ENCODE results near the gene LHPP.

The LHPP gene

GRCh38 chr10:124496620-124497019, 35.0 kb downstream of the LHPP start:
- no peak overlapping the region for H3K4ac ChIP-seq (ENCODE audit: low read depth in 1 of 2, low read length in 2 of 2)
- WGBS = 91% methylated on average over 24 of the region's 24 CpGs
- H3K79me1 ChIP-seq (replicated peaks; ENCODE audit: low read length, poor library complexity, severe bottlenecking) = no peaks in the 10 kb centered on the region

DNA sequence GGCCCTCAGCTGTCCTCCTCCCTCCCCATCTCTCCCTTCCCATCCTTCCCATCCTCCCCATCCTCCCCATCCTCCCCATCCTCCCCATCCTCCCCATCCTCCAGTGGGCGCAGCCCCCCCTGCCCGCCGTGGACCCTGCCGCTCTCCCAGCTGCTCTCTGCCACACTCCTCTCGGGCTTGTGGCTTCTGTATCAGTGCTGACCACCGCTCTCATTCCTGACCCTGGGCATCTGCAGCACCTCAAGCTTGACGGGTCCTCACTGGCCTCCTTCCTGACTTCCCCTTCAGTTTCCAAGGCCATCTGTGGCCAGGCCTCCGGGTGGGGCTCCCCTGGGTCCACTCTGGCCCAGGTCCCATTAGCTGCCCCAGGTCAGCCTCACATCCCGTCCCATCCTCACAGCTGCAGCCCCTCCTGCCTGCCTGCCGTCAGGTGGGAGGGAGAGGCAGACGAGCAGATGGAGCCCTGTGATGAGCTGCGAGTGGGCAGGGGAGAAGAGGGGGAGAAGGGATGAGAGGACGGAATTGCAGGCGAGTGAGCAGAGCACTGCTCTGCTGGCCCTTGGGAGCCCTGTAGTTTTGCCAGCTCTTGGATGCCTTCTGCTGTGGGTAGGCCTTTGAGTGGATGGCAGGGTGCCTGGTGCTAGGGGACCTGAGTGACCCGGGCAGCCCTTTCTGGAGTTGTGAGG, 35.7 kb downstream of the LHPP start:
- Histone ChIP-seq H3K79me1 (replicated peaks; ENCODE audit: low read length, poor library complexity, severe bottlenecking) (no peaks in the 10 kb centered on the region), H3K9me3 (ENCODE audit: control insufficient read depth, low read length) (peaks cover 6% of the 10 kb centered on the region), H2AFZ (ENCODE audit: low read depth, low read length) (no peak overlapping the region), H2BK5ac (ENCODE audit: low read depth, low read length, poor library complexity, severe bottlenecking) (no peak overlapping the region), H3K4me2 (ENCODE audit: low read length, poor library complexity, severe bottlenecking) (no peak overlapping the region), H2BK15ac (ENCODE audit: low read depth, poor library complexity, severe bottlenecking) (no peak overlapping the region), H2AK5ac (ENCODE audit: low read length, severe bottlenecking) (no peak overlapping the region), H3K23ac (ENCODE audit: low read length in 2 of 2) (no peak overlapping the region), H3K9ac (ENCODE audit: low read length) (no peak overlapping the region), H4K8ac (ENCODE audit: low read length) (no peak overlapping the region), H3K18ac (ENCODE audit: low read depth in 1 of 2, low read length in 2 of 2) (no peak overlapping the region), H3K4me1 (ENCODE audit: control insufficient read depth, insufficient read depth, low read depth, low read length) (peaks cover 10% of the 10 kb centered on the region), H2BK120ac (ENCODE audit: low read depth, low read length) (no peak overlapping the region), H3K27me3 (ENCODE audit: control insufficient read depth in 1 of 2, insufficient read depth in 1 of 2, low read length in 2 of 2) (no peaks in the 10 kb centered on the region), H3K4ac (ENCODE audit: low read depth in 1 of 2, low read length in 2 of 2) (no peak overlapping the region), H3K4me3 (ENCODE audit: insufficient read depth in 1 of 2, low read depth in 1 of 2, low read length in 2 of 2) (no peak overlapping the region), H3K14ac (ENCODE audit: low read length in 2 of 2) (no peak overlapping the region), H4K91ac (ENCODE audit: low read length) (no peak overlapping the region), H3K36me3 (ENCODE audit: control insufficient read depth in 1 of 2, insufficient read depth in 2 of 2, low read depth in 1 of 2, low read length in 2 of 2) (peaks cover 8 to 27% of the 10 kb centered on the region in 2 experiments), H3K27ac (ENCODE audit: low read length, poor library complexity, severe bottlenecking) (no peak overlapping the region), H2BK12ac (ENCODE audit: low read length in 2 of 2) (no peak overlapping the region)
- 78% methylated on average over 15 of the region's 15 CpGs for WGBS
- no peak for DNase-seq

More at GRCh38 chr10:124496620-124497019, 35.0 kb downstream of the LHPP start:
- no peak for DNase-seq
- Histone ChIP-seq H2AFZ (ENCODE audit: low read depth, low read length) (no peak overlapping the region), H2BK15ac (ENCODE audit: low read depth, poor library complexity, severe bottlenecking) (no peak overlapping the region), H3K4me1 (ENCODE audit: control insufficient read depth, insufficient read depth, low read depth, low read length) (peaks cover 10% of the 10 kb centered on the region), H3K23ac (ENCODE audit: low read length in 2 of 2) (no peak overlapping the region), H3K4me2 (ENCODE audit: low read length, poor library complexity, severe bottlenecking) (no peak overlapping the region), H2BK12ac (ENCODE audit: low read length in 2 of 2) (no peak overlapping the region), H3K9me3 (ENCODE audit: control insufficient read depth, low read length) (peaks cover 6% of the 10 kb centered on the region), H3K9ac (ENCODE audit: low read length) (no peak overlapping the region), H2BK120ac (ENCODE audit: low read depth, low read length) (no peak overlapping the region), H3K18ac (ENCODE audit: low read depth in 1 of 2, low read length in 2 of 2) (no peak overlapping the region), H3K14ac (ENCODE audit: low read length in 2 of 2) (peak overlapping the region in 1 of 2 experiments; percentile 5), H4K91ac (ENCODE audit: low read length) (no peak overlapping the region), H4K8ac (ENCODE audit: low read length) (no peak overlapping the region), H3K4me3 (ENCODE audit: insufficient read depth in 1 of 2, low read depth in 1 of 2, low read length in 2 of 2) (no peak overlapping the region), H2AK5ac (ENCODE audit: low read length, severe bottlenecking) (no peak overlapping the region), H3K36me3 (ENCODE audit: control insufficient read depth in 1 of 2, insufficient read depth in 2 of 2, low read depth in 1 of 2, low read length in 2 of 2) (peaks cover 8 to 27% of the 10 kb centered on the region in 2 experiments), H2BK5ac (ENCODE audit: low read depth, low read length, poor library complexity, severe bottlenecking) (no peak overlapping the region), H3K27ac (ENCODE audit: low read length, poor library complexity, severe bottlenecking) (no peak overlapping the region), H3K27me3 (ENCODE audit: control insufficient read depth in 1 of 2, insufficient read depth in 1 of 2, low read length in 2 of 2) (no peaks in the 10 kb centered on the region)

DNA sequence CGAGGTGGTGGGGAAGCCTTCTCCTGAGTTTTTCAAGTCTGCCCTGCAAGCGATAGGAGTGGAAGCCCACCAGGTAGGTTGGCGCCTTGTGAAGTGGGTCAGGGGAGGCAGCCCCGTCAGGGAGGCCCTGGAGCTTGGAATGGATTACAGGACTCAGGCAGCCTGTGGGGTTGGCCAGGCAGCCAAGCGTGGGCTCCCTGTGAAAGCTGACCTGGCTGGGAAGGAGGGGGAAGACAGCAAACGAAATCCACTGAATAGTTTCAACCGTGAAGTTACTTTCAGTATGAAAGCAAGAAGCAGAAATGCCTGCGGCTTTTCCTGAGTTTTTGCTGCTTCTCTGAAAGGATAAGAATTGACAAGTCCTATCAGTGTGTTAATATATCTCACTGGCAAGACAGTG, 36.4 kb downstream of the LHPP start:
- Histone ChIP-seq H3K9me3 (ENCODE audit: control insufficient read depth, low read length) (peaks cover 6% of the 10 kb centered on the region), H3K4ac (ENCODE audit: low read depth in 1 of 2, low read length in 2 of 2) (no peak overlapping the region), H3K79me1 (replicated peaks; ENCODE audit: low read length, poor library complexity, severe bottlenecking) (no peaks in the 10 kb centered on the region), H2BK5ac (ENCODE audit: low read depth, low read length, poor library complexity, severe bottlenecking) (no peak overlapping the region), H2BK120ac (ENCODE audit: low read depth, low read length) (no peak overlapping the region), H3K27ac (ENCODE audit: low read length, poor library complexity, severe bottlenecking) (no peak overlapping the region), H3K18ac (ENCODE audit: low read depth in 1 of 2, low read length in 2 of 2) (no peak overlapping the region), H4K8ac (ENCODE audit: low read length) (no peak overlapping the region), H2AK5ac (ENCODE audit: low read length, severe bottlenecking) (no peak overlapping the region), H3K36me3 (ENCODE audit: control insufficient read depth in 1 of 2, insufficient read depth in 2 of 2, low read depth in 1 of 2, low read length in 2 of 2) (peaks cover 8 to 27% of the 10 kb centered on the region in 2 experiments), H2BK12ac (ENCODE audit: low read length in 2 of 2) (no peak overlapping the region), H3K4me2 (ENCODE audit: low read length, poor library complexity, severe bottlenecking) (no peak overlapping the region), H3K4me1 (ENCODE audit: control insufficient read depth, insufficient read depth, low read depth, low read length) (peaks cover 10% of the 10 kb centered on the region), H2BK15ac (ENCODE audit: low read depth, poor library complexity, severe bottlenecking) (no peak overlapping the region), H3K14ac (ENCODE audit: low read length in 2 of 2) (no peak overlapping the region), H2AFZ (ENCODE audit: low read depth, low read length) (no peak overlapping the region), H3K23ac (ENCODE audit: low read length in 2 of 2) (no peak overlapping the region), H3K4me3 (ENCODE audit: insufficient read depth in 1 of 2, low read depth in 1 of 2, low read length in 2 of 2) (no peak overlapping the region), H4K91ac (ENCODE audit: low read length) (no peak overlapping the region), H3K27me3 (ENCODE audit: control insufficient read depth in 1 of 2, insufficient read depth in 1 of 2, low read length in 2 of 2) (no peaks in the 10 kb centered on the region), H3K9ac (ENCODE audit: low read length) (no peak overlapping the region)
- no peak for DNase-seq
- WGBS = 78% methylated on average over 8 of the region's 8 CpGs

- H3K4ac ChIP-seq (ENCODE audit: low read depth in 1 of 2, low read length in 2 of 2) = no peak overlapping the region
- H3K9me3 ChIP-seq (ENCODE audit: control insufficient read depth, low read length) = peaks cover 6% of the 10 kb centered on the region
- no peaks in the 10 kb centered on the region for H3K27me3 ChIP-seq (ENCODE audit: control insufficient read depth in 1 of 2, insufficient read depth in 1 of 2, low read length in 2 of 2)
- no peak for DNase-seq
- peaks cover 8 to 21% of the 10 kb centered on the region in 2 experiments for H3K36me3 ChIP-seq (ENCODE audit: control insufficient read depth in 1 of 2, insufficient read depth in 2 of 2, low read depth in 1 of 2, low read length in 2 of 2)
- no peak overlapping the region for H3K14ac ChIP-seq (ENCODE audit: low read length in 2 of 2)
- no peak overlapping the region for H4K8ac ChIP-seq (ENCODE audit: low read length)
- no peak overlapping the region for H2AK5ac ChIP-seq (ENCODE audit: low read length, severe bottlenecking)
- peaks cover 10% of the 10 kb centered on the region for H3K4me1 ChIP-seq (ENCODE audit: control insufficient read depth, insufficient read depth, low read depth, low read length)
- no peak overlapping the region for H2BK15ac ChIP-seq (ENCODE audit: low read depth, poor library complexity, severe bottlenecking)
- no peak overlapping the region for H3K4me2 ChIP-seq (ENCODE audit: low read length, poor library complexity, severe bottlenecking)
- no peak overlapping the region for H3K23ac ChIP-seq (ENCODE audit: low read length in 2 of 2)
- H3K18ac ChIP-seq (ENCODE audit: low read depth in 1 of 2, low read length in 2 of 2) = no peak overlapping the region
- H3K4me3 ChIP-seq (ENCODE audit: insufficient read depth in 1 of 2, low read depth in 1 of 2, low read length in 2 of 2) = no peak overlapping the region
- no peak overlapping the region for H4K91ac ChIP-seq (ENCODE audit: low read length)
- no peak overlapping the region for H2BK5ac ChIP-seq (ENCODE audit: low read depth, low read length, poor library complexity, severe bottlenecking)
- no peak overlapping the region for H3K9ac ChIP-seq (ENCODE audit: low read length)
- no peak overlapping the region for H2BK12ac ChIP-seq (ENCODE audit: low read length in 2 of 2)
- H2BK120ac ChIP-seq (ENCODE audit: low read depth, low read length) = no peak overlapping the region
- no peak overlapping the region for H2AFZ ChIP-seq (ENCODE audit: low read depth, low read length)
- H3K79me1 ChIP-seq (replicated peaks; ENCODE audit: low read length, poor library complexity, severe bottlenecking) = no peaks in the 10 kb centered on the region
- WGBS = 96% methylated on average over 3 of the region's 3 CpGs
- no peak overlapping the region for H3K27ac ChIP-seq (ENCODE audit: low read length, poor library complexity, severe bottlenecking)
Measured at GRCh38 chr10:124500757-124501156, 39.1 kb downstream of the LHPP start.
